ENCODE measurements around the gene MAMLD1.

MAMLD1 gene

DNA sequence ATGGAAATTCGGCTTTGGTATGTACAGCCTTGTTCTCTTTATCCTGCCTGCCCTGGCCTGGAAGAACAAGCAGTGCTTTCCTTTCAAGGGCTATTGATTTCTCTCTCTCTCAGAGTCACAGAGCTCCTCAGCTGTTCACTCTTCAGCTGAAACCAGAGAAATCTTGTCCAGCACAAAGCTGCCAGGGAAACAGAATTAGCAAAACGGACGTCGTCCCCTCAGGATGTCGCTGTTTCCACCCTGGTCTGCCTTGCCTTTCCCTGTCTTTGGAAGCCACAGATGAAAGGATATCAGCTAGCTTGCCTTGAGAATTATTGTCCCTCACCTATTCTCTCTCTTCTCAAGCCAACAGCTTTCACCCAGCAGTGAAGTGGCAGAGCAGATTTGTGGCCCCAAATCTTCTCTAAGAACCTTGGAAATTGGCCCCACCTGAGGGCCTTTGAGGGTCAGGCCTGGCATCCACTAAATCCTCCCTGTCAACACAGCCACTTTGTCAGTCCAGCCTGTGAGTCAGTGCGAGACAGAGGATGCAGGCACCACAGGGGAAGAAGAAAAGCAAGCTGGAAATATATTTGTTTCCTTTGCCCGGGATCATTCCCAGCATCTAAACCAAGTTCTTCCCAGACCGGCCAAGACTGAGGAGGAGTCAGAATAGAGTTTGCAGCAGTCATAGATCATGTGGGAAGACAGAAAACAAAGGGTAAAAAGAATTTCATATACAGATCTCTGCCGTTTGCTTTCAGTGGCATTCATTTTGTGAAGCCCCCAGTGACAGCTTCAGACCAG lies 141.5 kb downstream of the MAMLD1 start:
- DNase-seq, result peak; percentile 38

DNA sequence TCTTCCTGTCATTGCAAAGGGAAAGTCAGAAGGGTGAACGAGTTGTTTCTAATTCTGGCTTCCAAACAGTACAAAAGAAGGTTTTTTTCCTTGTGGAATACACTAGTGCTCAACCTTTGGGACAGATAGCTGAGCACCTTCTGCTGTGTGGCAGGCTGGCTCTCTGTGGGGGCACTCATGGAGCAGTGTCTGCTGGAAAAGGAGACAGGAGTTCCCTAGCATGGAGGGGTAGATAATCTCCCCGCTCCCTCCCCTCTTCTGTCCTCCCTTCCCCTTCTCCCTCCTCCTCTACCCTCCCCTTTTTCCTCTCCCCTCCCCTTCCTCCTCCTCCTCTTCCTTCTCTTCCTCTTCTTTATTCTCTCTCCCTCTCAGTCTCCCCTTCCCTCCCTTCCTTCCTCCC lies 142.9 kb downstream of the MAMLD1 start:
- no peak for DNase-seq

DNA sequence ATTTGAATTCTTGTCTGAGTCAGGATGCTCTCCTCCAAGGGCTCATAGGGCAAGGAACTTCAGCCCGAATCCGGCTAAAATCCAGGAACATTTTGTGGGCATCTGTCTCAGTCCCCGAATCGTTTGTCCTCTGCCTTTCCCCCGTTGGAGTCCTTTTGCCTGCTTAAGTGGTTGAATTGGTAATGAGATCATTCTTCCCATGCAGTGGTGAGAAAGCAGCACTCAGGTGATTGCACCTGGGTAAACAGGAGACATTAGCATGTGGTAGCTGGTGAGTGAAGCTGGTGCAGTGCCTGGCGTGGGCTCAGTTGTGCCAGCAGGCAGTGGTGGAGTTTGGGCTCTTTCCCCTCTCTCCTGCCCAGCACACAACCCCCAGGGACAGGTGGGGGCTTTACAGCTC lies 143.4 kb downstream of the MAMLD1 start:
- peak; percentile 51 for DNase-seq

DNA sequence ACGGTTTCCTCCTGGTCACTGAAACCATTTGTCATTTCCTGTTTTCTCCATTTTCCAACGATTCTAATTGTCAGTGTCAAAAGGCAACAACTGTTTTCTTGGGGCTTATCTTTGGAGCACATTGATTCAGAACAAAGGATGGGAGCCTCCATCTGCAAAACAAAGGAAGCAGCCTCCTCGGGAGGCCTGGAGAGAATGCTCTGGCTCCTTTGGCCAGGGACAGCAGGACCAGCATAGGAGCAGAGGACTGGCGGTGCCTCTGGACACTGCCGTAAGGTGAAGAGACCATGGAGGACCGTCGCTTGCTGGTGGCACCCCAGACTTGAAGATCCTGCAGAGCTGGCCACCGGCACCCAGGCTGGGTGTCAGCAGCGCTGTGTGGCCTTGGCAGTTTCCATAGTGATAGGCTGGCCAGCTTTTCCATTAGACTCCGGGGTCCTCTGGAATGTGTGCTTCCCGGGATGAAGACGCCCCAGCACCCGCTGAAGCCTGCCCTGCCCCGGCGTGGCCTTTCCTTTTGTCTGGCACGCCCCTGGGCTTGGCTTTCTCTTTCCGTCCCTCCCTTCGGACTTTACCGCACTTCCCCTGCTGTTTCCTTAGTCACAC lies 144.2 kb downstream of the MAMLD1 start:
- DNase-seq, result no peak

DNA sequence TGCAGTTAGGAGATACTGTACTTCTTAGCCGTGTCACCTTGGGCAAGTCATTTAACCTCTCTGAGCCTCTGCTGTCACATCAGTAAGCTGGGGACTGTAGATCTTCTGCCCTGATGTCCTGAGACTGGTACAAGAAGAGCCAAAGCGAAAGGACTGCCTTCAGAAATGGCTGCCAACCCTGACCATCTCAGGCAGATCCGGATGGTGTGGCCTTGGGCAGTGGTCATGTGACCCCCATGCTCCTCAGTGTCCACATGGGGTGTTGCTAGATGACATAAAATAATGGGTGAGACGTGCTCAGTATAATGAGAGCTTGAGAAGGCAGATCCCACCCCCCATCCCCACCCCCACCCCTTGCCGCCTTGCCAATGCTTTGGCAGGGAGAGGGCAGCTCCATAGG lies 144.9 kb downstream of the MAMLD1 start:
- no peak for DNase-seq

GRCh38 chrX:150508451-150509367 lies 145.6 kb downstream of the MAMLD1 start:
- DNase-seq, result no peak

DNA sequence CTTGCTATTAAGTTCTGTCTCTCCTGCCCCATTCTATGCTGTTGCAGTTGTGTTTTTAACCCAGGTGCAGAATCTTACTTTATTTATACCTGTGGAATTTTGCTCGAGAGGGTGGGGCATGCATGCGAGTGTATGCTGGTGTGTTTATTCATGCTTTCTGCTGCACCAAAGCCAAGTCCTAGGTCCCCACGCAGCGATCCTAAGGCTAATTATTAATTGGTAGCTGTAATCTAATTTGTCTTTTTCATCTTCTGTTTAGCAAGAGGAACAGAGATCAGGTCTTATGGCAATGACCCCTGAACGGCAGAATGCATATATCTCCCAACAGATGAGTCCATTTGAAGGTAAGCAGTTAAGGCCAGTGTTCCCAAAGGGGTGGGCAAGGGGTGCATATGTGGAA lies 146.6 kb downstream of the MAMLD1 start:
- no peak for DNase-seq

DNA sequence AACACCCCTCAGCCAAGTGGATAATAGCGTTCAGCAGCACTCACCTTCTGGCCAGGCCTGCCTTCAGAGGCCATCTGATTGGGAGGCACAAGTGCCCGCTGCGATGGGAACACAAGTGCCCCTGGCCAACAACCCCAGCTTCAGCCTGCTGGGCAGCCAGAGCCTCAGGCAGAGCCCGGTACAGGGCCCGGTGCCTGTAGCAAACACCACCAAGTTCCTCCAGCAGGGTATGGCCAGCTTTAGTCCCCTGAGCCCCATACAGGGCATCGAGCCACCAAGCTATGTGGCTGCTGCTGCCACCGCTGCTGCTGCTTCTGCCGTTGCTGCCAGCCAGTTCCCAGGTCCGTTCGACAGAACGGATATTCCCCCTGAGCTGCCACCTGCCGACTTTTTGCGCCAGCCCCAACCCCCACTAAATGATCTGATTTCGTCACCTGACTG lies 149.4 kb downstream of the MAMLD1 start:
- DNase-seq, result no peak

GRCh38 chrX:150513544-150513943 lies 150.4 kb downstream of the MAMLD1 start:
- DNase-seq, result no peak

- no peak for DNase-seq
Observed at GRCh38 chrX:150514462-150514861, 151.3 kb downstream of the MAMLD1 start.

- no peak for DNase-seq
Observed at GRCh38 chrX:150515801-150516200, 152.7 kb downstream of the MAMLD1 start.

GRCh38 chrX:150517303-150517910 lies 154.3 kb downstream of the MAMLD1 start:
- no peak for DNase-seq

GRCh38 chrX:150522494-150522893 lies 159.4 kb downstream of the MAMLD1 start:
- no peak for DNase-seq

GRCh38 chrX:150525061-150525919 lies 162.2 kb downstream of the MAMLD1 start:
- DNase-seq, result no peak

DNA sequence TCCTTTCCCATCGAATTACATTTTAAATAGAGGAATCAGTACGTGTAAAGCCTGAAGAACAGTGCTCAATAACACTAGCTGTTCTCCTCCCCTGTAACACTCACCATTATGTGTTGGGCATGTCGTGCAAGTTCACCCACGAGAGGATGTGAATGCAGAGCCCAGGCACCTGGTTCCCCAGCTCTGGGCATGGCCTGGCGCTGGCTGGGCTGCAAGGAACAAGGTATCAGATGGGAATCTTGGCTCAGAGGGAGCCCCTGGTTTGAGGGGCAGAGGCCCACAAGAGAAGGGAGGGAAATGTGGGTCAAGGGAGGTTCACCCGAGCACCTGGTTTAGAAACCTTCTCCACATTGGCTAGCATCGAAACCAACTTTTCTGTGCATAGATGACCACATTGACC lies 163.6 kb downstream of the MAMLD1 start:
- DNase-seq, result no peak

DNA sequence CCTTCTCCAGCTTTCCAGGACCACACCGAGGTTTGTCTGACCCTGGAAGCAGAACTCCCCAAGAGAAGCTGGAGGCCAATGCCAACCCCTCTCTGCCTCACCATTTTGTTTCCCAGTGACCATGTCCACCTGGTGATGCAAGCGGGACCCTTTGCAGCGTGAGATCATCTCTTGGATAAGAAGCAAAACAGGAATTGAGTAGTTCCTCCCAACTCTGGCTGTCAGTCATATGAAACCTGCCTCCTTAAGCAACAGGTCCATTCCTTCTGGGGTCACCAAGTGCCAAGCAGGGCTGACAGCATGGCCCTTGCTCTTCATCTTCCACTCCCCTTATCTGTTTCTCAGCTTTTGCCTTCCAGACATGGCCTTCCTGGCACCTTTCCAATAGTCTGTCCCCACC lies 164.0 kb downstream of the MAMLD1 start:
- DNase-seq, result no peak

DNA sequence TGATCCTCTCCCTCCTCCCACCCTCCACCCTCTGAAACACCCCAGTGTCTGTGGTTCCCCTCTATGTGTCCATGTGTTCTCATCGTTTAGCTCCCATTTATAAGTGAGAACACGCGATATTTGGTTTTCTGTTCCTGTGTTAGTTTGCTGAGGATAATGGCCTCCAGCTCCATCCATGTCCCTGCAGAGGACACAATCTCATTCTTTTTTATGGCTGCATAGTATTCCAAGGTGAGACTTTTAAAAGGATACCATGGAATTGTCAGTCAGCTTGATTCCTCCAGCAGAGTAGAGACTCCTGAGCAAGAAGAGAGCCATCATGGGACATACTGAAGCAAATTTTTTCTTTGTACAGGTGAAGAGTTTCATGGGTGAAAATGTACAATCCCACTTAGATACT lies 166.5 kb downstream of the MAMLD1 start:
- no peak for DNase-seq

DNA sequence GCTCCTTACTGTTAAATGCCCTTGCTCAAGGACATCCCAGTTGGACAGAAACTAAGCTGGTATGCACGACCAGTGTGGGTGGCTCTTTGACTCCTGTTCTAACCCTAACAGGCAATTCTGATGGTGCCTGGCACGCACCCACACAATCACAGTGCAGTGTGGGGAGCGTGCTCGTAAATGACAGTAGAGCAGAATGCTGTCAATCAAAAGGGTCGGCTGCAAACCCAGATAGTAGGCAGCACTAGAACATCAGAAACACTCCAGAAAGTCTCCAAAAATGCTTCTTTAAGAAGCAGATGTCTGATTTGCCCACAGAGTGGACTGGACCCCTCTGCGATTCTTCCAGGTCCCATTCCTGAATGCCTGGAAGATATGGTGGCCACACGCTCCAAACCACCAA lies 167.7 kb downstream of the MAMLD1 start:
- DNase-seq, result no peak

DNA sequence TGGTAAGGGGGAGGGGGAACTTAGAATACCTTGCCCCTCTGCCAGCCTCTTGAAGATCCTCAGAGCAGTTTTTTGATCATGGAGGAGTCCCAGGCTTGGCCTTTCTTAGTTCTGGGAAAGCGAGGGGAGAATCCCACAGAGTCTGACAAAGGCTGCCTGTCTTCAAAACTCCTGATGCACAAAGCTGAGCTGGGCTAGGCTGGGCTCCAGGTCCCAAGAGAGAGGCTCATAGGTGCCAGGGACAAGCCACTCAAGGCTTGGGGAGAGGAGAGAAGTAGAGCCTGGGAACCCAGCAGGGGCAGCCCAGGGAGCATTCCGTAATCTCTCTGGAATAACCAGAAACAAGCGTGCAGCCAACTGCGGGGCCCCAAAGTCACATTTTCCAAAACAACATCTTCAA lies 168.3 kb downstream of the MAMLD1 start:
- DNase-seq, result no peak

DNA sequence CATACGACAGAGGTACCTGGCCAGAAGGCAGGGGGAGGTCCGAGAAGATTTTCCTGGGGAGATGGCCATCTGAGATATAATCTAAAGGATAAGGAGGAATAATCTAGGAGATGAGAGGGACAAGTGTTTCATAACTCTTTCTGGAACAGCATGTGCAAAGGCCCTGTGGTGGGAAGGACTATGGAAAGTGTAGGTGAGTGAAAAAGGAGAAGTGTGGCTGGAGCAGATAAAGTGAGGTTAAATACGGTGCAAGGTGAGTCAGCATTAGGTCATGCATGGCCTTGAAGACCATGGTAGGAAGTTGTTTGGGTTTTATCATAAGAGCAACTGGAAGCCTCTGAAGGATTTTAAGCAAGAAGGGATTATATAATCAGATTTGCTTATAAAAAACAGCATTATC lies 170.7 kb downstream of the MAMLD1 start:
- no peak for DNase-seq

GRCh38 chrX:150536455-150537116 lies 173.5 kb downstream of the MAMLD1 start:
- DNase-seq, result no peak

DNA sequence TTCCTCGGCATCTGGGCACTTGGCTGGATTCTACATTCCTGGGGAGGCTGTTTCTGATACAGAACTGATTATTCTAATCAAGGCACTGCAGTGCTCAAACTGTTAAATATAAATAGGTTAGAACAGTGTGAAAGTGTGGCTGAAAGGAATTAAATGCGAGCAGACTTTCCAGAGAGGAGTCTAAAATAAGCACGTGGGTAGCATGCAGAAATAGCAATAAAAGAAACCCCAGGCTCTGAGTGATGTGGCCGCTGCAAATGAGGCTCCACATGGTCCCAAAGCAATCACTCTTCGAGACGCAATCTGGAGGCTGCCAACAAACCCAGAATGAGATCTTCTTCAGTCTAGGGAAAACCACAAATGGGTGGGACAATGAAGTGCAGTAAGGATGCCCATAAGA lies 174.7 kb downstream of the MAMLD1 start:
- DNase-seq, result no peak

Measured in DMS79 treated with DMSO at 0.1 percent for 48 hours (cell line).